ENCODE measurements around the gene C2CD5.

Gene C2CD5

GRCh38 chr12:22413592-22413991 lies 130.8 kb downstream of the C2CD5 start:
- no peak for DNase-seq

GRCh38 chr12:22412581-22412980 lies 131.8 kb downstream of the C2CD5 start:
- DNase-seq: no peak

GRCh38 chr12:22410486-22410885 lies 133.9 kb downstream of the C2CD5 start:
- DNase-seq: no peak

- DNase-seq: no peak
These were observed 134.8 kb downstream of the C2CD5 start for GRCh38 chr12:22409377-22410164.

GRCh38 chr12:22408610-22409376 lies 135.5 kb downstream of the C2CD5 start:
- no peak for DNase-seq

GRCh38 chr12:22407397-22407796 lies 136.9 kb downstream of the C2CD5 start:
- no peak for DNase-seq

GRCh38 chr12:22406627-22407026 lies 137.7 kb downstream of the C2CD5 start:
- DNase-seq: no peak

GRCh38 chr12:22399464-22400180 lies 144.7 kb downstream of the C2CD5 start:
- DNase-seq: no peak

Data from stimulated activated naive CD4-positive, alpha-beta T cell (primary cell).